Type B pancreatic cell (in vitro differentiated cells): ENCODE results near the gene DGCR6L. TPM values are rescaled to one million over a fixed set of nuclear protein-coding genes. Genes with fewer than 3 reads are reported as not detected.

Experiments
- DNase-seq: peaks from one replicate; pipeline ENCODE4 v3.0.0; 2021; ENCODE audit warnings: mixed read lengths; ENCODE audit not compliant: unreplicated experiment; ENCODE audit errors: extremely low spot score
- H3K27ac Mint-ChIP-seq: 2 replicates; pipeline ENCODE4 v1.8.0; 2021; ENCODE audit warnings: mild to moderate bottlenecking, mixed read lengths
- H3K27me3 Mint-ChIP-seq: 2 replicates; pipeline ENCODE4 v1.8.0; 2021; ENCODE audit warnings: mixed read lengths
- H3K36me3 Mint-ChIP-seq: 2 replicates; pipeline ENCODE4 v1.8.0; 2021; ENCODE audit warnings: mixed read lengths
- H3K4me1 Mint-ChIP-seq: one replicate; pipeline ENCODE4 v1.8.0; 2021; ENCODE audit warnings: mixed read lengths; ENCODE audit not compliant: unreplicated experiment
- H3K4me3 Mint-ChIP-seq: 2 replicates; pipeline ENCODE4 v1.8.0; 2021; ENCODE audit warnings: mild to moderate bottlenecking, mixed read lengths
- H3K9me3 Mint-ChIP-seq: 2 replicates; pipeline ENCODE4 v1.8.0; 2021; ENCODE audit warnings: mixed read lengths
- CTCF ChIP-seq: fragments of 200-600 bp; sonication (generic); conservative IDR thresholded peaks from 2 replicates; pipeline ENCODE4 v1.5.0; 2021; ENCODE audit warnings: antibody characterized with exemption, mild to moderate bottlenecking
- total RNA-seq: library from RNA; stranded (reverse); gene quantifications from 2 replicates; pipeline ENCODE4 v1.2.1, GENCODE V29; 2021; ENCODE audit warnings: low replicate concordance

Gene DGCR6L
- total RNA-seq, 1 donor from 2014 or later = 46.6 TPM

DNA sequence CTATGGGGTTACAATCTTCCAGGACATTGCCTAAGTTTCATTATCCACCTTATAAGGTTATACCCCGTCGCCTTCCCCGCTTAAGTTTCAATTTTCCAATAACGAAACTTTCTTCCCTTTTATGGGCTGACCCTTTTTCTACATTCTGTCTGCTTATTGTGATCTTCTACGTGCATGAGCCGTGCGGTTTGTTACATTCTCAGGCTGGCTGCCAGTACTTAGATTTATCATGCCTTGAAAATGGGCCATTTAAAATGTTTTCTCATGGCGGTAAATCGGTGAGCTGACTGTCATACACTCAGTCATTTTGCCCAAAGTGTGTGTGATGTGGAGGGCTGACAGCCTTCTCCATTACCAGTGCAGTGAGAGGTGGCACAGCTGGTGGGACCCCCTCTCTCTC is 23.3 kb downstream of the DGCR6L start:
- no peak for DNase-seq
- Mint-ChIP-seq H3K27me3 (peaks cover 50% of the 10 kb centered on the region), H3K36me3 (no peaks in the 10 kb centered on the region), H3K9me3 (no peaks in the 10 kb centered on the region), H3K4me3 (no peak overlapping the region), H3K27ac (no peak overlapping the region), H3K4me1 (peaks cover 6% of the 10 kb centered on the region)
- TF ChIP-seq CTCF = no peak

DNA sequence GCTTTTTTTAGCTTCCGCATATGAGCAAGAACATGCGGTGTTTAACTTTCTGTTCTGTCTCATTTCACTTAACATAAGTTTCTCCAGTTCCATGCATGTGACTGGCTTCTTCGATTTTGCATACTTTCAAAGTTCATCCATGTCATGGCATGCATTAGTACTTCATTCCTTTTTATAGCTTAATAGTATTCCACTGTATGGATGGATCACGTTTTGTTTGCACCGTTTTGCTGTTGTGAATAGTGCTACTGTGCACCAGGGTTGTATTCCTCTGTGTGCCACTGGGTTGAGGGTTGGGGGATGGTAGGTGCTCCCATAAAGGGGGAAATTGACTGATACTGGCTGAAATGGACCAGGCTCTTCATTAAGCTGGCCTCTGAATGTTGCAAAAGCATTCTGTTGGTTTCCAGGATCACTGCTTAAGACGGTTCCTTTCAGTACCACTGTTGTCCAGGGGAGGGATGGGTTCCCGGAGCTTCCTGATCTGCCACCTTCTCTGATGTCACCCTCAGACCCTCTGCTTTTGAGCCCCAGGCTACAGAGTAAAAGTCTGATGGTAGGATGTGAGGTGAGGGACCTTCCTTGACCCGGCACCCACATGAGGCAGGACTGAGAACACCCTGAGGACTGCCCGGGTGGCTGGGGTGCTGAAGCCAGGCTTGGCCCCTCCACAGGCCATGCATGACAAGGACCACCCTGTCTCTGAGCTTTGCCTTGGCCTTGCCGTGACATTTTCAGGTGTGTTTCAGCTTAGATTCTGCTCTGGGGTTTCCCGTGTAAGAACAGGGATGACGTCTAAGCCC is 24.4 kb downstream of the DGCR6L start:
- Mint-ChIP-seq H3K4me3 (no peak overlapping the region), H3K36me3 (no peaks in the 10 kb centered on the region), H3K27ac (no peak overlapping the region), H3K27me3 (peaks cover 39% of the 10 kb centered on the region), H3K9me3 (no peaks in the 10 kb centered on the region), H3K4me1 (peaks cover 6% of the 10 kb centered on the region)
- no peak for DNase-seq
- TF ChIP-seq CTCF = no peak

- no peaks in the 10 kb centered on the region for H3K36me3 Mint-ChIP-seq
- H3K27me3 Mint-ChIP-seq = peaks cover 29% of the 10 kb centered on the region
- peaks cover 6% of the 10 kb centered on the region for H3K4me1 Mint-ChIP-seq
- TF ChIP-seq CTCF = no peak
- no peaks in the 10 kb centered on the region for H3K9me3 Mint-ChIP-seq
- no peak for DNase-seq
- no peak overlapping the region for H3K27ac Mint-ChIP-seq
- no peak overlapping the region for H3K4me3 Mint-ChIP-seq
These were observed 27.1 kb downstream of the DGCR6L start for GRCh38 chr22:20292673-20293232.

GRCh38 chr22:20292108-20292507 is 27.8 kb downstream of the DGCR6L start:
- Mint-ChIP-seq H3K4me1 (peaks cover 6% of the 10 kb centered on the region), H3K36me3 (no peaks in the 10 kb centered on the region), H3K4me3 (no peak overlapping the region), H3K27me3 (peaks cover 22% of the 10 kb centered on the region), H3K27ac (no peak overlapping the region), H3K9me3 (no peaks in the 10 kb centered on the region)
- no peak for TF ChIP-seq CTCF
- no peak for DNase-seq

- no peak for TF ChIP-seq CTCF
- Mint-ChIP-seq H3K27ac (no peak overlapping the region), H3K4me3 (no peak overlapping the region), H3K4me1 (peaks cover 6% of the 10 kb centered on the region), H3K27me3 (peaks cover 17% of the 10 kb centered on the region), H3K9me3 (no peaks in the 10 kb centered on the region), H3K36me3 (no peaks in the 10 kb centered on the region)
- no peak for DNase-seq
These were observed 28.2 kb downstream of the DGCR6L start for GRCh38 chr22:20291604-20292063.
